Caco-2 (cell line): ENCODE measurements around the gene VIPR1. TPM values are rescaled to one million over a fixed set of nuclear protein-coding genes. Genes with fewer than 3 reads are reported as not detected.

ENCODE experiments used
- BruUV-seq: library from RNA; stranded (reverse); fragments of 400-500 nt; replicated peaks from 2 replicates; lab custom pipeline; 2021; lab: Mats Ljungman, UMichigan
- CTCF ChIA-PET: fragments of 300-600 bp; sonication (Branson Sonifier 250); formaldehyde crosslinking; loops from one replicate; lab custom pipeline; 2022; ENCODE audit warnings: antibody characterized with exemption; lab: Charles Lee
- POLR2A ChIA-PET: fragments of 300-600 bp; sonication (Branson Sonifier 250); formaldehyde crosslinking; loops from one replicate; lab custom pipeline; 2022; ENCODE audit warnings: antibody characterized with exemption; lab: Charles Lee
- DNase-seq, 2 experiments: peaks; one replicate each; pipeline versions ENCODE4 v3.0.0 to v3.0.0-alpha.2; 2020 to 2022
- H3K27me3 ChIP-seq: replicated peaks from 2 replicates; pipeline ENCODE4 v1.6.0; 2011; ENCODE audit warnings: low read length; ENCODE audit not compliant: control insufficient read depth, insufficient read depth
- H3K36me3 ChIP-seq: 2 replicates; pipeline ENCODE4 v1.5.1; 2011; ENCODE audit warnings: low read length; ENCODE audit not compliant: control insufficient read depth, insufficient read depth
- H3K4me1 ChIP-seq: fragments of 250-450 bp; sonication (Bioruptor Pico); 2 replicates; pipeline ENCODE4 v1.5.1; 2020; ENCODE audit warnings: mild to moderate bottlenecking
- H3K4me3 ChIP-seq: 2 replicates; pipeline ENCODE4 v1.5.1; 2011; ENCODE audit warnings: low read depth, mild to moderate bottlenecking, control low read depth, low read length
- H3K9me3 ChIP-seq: fragments of 250-450 bp; sonication (Bioruptor Pico); 2 replicates; pipeline ENCODE4 v1.5.1; 2020; ENCODE audit warnings: mild to moderate bottlenecking, moderate library complexity
- H3K27ac Mint-ChIP-seq: one replicate; pipeline ENCODE4 v1.8.0; 2022; ENCODE audit warnings: mixed read lengths; ENCODE audit not compliant: unreplicated experiment
- H3K27me3 Mint-ChIP-seq: one replicate; pipeline ENCODE4 v1.8.0; 2022; ENCODE audit warnings: mixed read lengths; ENCODE audit not compliant: insufficient read depth, unreplicated experiment
- H3K36me3 Mint-ChIP-seq: one replicate; pipeline ENCODE4 v1.8.0; 2022; ENCODE audit warnings: mild to moderate bottlenecking, mixed read lengths; ENCODE audit not compliant: insufficient read depth, unreplicated experiment
- H3K4me1 Mint-ChIP-seq: one replicate; pipeline ENCODE4 v1.8.0; 2022; ENCODE audit warnings: low read depth, mixed read lengths; ENCODE audit not compliant: unreplicated experiment
- H3K4me3 Mint-ChIP-seq: one replicate; pipeline ENCODE4 v1.8.0; 2022; ENCODE audit warnings: mild to moderate bottlenecking, moderate library complexity, mixed read lengths; ENCODE audit not compliant: unreplicated experiment
- H3K9me3 Mint-ChIP-seq: one replicate; pipeline ENCODE4 v1.8.0; 2022; ENCODE audit warnings: mixed read lengths; ENCODE audit not compliant: unreplicated experiment
- intact Hi-C: fragments of 100-400 bp; cut with micrococcal nuclease; formaldehyde crosslinking; loops from one replicate; pipeline ENCODE4 v1.10.0; 2022; ENCODE audit not compliant: unreplicated experiment
- total RNA-seq: library from RNA; stranded (reverse); gene quantifications from 2 replicates; pipeline ENCODE4 v1.2.3, GENCODE V29; 2022
- TF ChIP-seq, protein P1 (sequence below), 2 experiments: fragments of 200-600 bp in 1 of 2; IDR thresholded peaks; 1 replicate in 1 of 2; 2 replicates in 1 of 2; pipeline versions ENCODE4 v1.5.1 to v1.8.0; 2011 to 2022; ENCODE audit warnings: antibody characterized with exemption in 1 of 2, control low read depth in 1 of 2, inconsistent platforms in 1 of 2, low read depth in 1 of 2, low read length in 1 of 2, mild to moderate bottlenecking in 1 of 2, moderate library complexity in 1 of 2; ENCODE audit not compliant: insufficient read depth in 1 of 2, severe bottlenecking in 1 of 2, unreplicated experiment in 1 of 2

VIPR1 gene
- total RNA-seq, 1 experiment from 2014 or later, result 3.8 TPM

DNA sequence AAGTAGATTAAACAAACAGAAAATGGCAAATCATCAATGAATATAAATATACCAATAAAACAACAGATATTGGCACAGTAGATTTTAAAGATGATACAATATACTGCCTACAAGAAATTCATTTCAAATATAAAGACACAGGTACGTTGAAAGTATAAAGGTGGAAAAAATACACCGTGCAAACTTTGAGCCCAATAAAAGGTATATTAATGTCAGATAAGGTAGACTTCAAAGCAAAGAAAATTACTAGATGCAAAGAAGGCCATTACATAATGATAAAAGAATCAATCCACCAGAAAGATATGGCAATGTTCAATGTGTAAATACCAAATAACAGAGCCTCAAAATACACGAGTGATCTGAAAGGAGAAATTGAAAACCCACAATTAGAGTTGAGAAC is 34.3 kb upstream of the VIPR1 start:
- no peaks in the 10 kb centered on the region for H3K36me3 Mint-ChIP-seq
- intact Hi-C loops, result no loop called here
- H3K27me3 Mint-ChIP-seq, result no peaks in the 10 kb centered on the region
- no peak for DNase-seq
- no peaks in the 10 kb centered on the region for H3K27me3 ChIP-seq
- BruUV-seq, result no TSS peak
- H3K9me3 Mint-ChIP-seq, result no peaks in the 10 kb centered on the region
- no peak overlapping the region for H3K4me3 Mint-ChIP-seq
- CTCF ChIA-PET, result no interaction called here
- H3K4me3 ChIP-seq, result no peak overlapping the region
- no peaks in the 10 kb centered on the region for H3K4me1 ChIP-seq
- H3K36me3 ChIP-seq, result no peaks in the 10 kb centered on the region
- H3K9me3 ChIP-seq, result no peaks in the 10 kb centered on the region
- POLR2A ChIA-PET, result no interaction called here
- H3K27ac Mint-ChIP-seq, result no peak overlapping the region
- H3K4me1 Mint-ChIP-seq, result no peaks in the 10 kb centered on the region
- TF ChIP-seq, protein P1, sequence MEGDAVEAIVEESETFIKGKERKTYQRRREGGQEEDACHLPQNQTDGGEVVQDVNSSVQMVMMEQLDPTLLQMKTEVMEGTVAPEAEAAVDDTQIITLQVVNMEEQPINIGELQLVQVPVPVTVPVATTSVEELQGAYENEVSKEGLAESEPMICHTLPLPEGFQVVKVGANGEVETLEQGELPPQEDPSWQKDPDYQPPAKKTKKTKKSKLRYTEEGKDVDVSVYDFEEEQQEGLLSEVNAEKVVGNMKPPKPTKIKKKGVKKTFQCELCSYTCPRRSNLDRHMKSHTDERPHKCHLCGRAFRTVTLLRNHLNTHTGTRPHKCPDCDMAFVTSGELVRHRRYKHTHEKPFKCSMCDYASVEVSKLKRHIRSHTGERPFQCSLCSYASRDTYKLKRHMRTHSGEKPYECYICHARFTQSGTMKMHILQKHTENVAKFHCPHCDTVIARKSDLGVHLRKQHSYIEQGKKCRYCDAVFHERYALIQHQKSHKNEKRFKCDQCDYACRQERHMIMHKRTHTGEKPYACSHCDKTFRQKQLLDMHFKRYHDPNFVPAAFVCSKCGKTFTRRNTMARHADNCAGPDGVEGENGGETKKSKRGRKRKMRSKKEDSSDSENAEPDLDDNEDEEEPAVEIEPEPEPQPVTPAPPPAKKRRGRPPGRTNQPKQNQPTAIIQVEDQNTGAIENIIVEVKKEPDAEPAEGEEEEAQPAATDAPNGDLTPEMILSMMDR (IDR thresholded peaks at IDR 0.05; ENCODE audit: insufficient read depth in 1 of 2, low read depth in 1 of 2, low read length in 1 of 2, severe bottlenecking in 1 of 2, unreplicated experiment in 1 of 2), result no peak

DNA sequence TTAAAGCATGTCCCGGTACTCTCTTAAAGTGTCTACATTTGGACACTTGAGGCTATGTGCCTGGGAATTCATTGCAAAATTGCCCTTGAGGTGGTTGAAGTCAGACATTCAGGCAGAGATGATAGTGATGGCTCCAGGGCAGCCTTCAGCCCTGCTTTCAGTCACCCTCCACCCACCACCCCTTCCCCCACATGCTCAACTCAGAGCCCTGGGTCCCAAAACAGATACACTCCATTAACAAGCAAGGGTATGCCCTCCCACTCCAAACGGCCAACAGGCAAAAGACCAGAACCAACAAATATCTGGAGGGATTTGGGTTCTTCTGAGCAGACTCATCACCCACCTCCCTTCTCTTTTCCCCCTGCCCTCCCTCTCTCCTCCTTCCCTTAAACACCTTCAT is 29.9 kb upstream of the VIPR1 start:
- H3K4me1 Mint-ChIP-seq, result no peaks in the 10 kb centered on the region
- H3K27me3 Mint-ChIP-seq, result no peaks in the 10 kb centered on the region
- ChIA-PET CTCF (no interaction called here), POLR2A (no interaction called here)
- intact Hi-C loops, result no loop called here
- no peaks in the 10 kb centered on the region for H3K4me1 ChIP-seq
- H3K27ac Mint-ChIP-seq, result no peak overlapping the region
- H3K9me3 Mint-ChIP-seq, result no peaks in the 10 kb centered on the region
- H3K4me3 Mint-ChIP-seq, result no peak overlapping the region
- H3K36me3 ChIP-seq, result no peaks in the 10 kb centered on the region
- TF ChIP-seq, protein P1 (IDR thresholded peaks at IDR 0.05; ENCODE audit: insufficient read depth in 1 of 2, low read depth in 1 of 2, low read length in 1 of 2, severe bottlenecking in 1 of 2, unreplicated experiment in 1 of 2), result no peak
- H3K27me3 ChIP-seq, result no peaks in the 10 kb centered on the region; the same call in 1 of the 2 replicates
- H3K9me3 ChIP-seq, result no peaks in the 10 kb centered on the region
- no peak overlapping the region for H3K4me3 ChIP-seq
- no TSS peak for BruUV-seq
- no peak for DNase-seq
- H3K36me3 Mint-ChIP-seq, result no peaks in the 10 kb centered on the region

DNA sequence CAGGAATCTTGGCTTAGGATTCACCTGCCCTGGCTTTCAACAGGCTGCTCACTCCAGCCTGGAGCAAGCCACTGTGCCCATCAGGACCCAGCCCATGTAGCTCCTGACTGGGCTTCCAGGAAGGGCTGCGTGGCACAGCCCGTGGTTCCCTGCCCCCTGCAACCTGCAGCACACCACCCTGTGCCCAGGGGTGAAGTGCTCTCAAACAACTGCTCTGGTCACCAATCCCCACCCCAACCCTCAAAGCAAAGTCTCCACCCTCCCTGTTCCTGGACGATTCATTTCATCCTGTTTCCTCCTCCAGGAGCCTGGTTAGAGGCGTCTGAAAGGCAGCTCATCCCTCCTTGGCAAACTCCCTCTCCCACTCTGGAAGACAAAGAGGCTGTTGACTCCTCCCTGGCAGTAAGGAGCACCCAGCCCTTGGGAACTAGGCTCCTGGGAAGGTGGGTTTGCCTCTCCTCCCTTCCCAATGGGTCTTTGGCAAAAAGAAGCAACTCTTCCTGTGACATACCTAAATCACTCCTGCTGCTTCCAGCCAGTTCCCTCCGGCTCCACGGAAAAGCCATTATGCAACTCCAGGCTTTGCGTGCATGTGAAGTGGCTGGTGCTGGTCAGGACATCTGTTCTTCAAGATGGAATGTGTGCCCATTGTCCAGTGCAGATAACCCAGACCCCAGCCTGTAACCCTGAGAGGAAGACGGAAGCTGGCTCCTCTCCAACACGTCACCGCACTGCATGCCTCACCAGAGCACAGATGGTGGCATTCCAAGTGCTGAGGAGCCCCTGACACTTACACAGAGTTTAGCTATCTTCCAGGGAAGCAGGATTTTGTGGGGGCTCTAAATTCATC is 29.1 kb upstream of the VIPR1 start:
- Mint-ChIP-seq H3K27ac (no peak overlapping the region), H3K4me3 (no peak overlapping the region), H3K36me3 (no peaks in the 10 kb centered on the region), H3K9me3 (no peaks in the 10 kb centered on the region), H3K27me3 (no peaks in the 10 kb centered on the region), H3K4me1 (no peaks in the 10 kb centered on the region)
- Histone ChIP-seq H3K4me1 (no peaks in the 10 kb centered on the region), H3K27me3 (no peaks in the 10 kb centered on the region; the same call in 1 of the 2 replicates), H3K4me3 (no peak overlapping the region), H3K9me3 (no peaks in the 10 kb centered on the region), H3K36me3 (no peaks in the 10 kb centered on the region)
- intact Hi-C loops, result no loop called here
- no peak for DNase-seq
- POLR2A ChIA-PET, result no interaction called here
- CTCF ChIA-PET, result interaction anchor here (0.6 kb wide), 1 partner anchor 29 kb away, joined by 4 read pairs; the partner anchor contains the start of gene VIPR1
- TF ChIP-seq, protein P1 (IDR thresholded peaks at IDR 0.05; ENCODE audit: insufficient read depth in 1 of 2, low read depth in 1 of 2, low read length in 1 of 2, severe bottlenecking in 1 of 2, unreplicated experiment in 1 of 2), result no peak
- no TSS peak for BruUV-seq
